HG02973 (cell line): ENCODE measurements around the gene LDLRAP1.

ENCODE experiments used
- ATAC-seq: cut with Tn5 transposase; IDR thresholded peaks from one replicate; pipeline ENCODE4 v1.9.1; 2021; ENCODE audit warnings: moderate library complexity; ENCODE audit not compliant: unreplicated experiment

Gene LDLRAP1

GRCh38 chr1:25541889-25542658 lies 1.3 kb upstream of the LDLRAP1 start:
- no peak for ATAC-seq

DNA sequence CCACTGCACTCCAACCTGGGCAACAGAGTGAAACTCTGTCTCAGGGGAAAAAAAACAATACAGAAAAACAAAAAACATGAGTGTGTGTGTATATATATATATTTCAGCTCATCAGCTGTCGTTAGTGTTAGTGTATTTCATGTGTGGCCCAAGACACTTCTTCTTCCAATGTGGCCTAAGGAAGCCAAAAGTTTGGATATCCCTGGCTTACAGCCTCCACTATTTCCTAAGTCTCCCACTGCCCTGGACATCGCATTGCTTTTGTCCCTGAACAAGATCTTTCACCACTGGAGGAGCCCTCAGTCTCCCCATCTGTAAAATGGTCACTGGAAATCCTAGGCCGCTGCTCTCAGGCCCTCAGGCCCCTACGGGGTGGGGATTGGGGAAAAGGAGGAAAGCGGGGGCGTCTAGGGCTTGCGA lies 391 bp upstream of the LDLRAP1 start:
- ATAC-seq, result no peak

DNA sequence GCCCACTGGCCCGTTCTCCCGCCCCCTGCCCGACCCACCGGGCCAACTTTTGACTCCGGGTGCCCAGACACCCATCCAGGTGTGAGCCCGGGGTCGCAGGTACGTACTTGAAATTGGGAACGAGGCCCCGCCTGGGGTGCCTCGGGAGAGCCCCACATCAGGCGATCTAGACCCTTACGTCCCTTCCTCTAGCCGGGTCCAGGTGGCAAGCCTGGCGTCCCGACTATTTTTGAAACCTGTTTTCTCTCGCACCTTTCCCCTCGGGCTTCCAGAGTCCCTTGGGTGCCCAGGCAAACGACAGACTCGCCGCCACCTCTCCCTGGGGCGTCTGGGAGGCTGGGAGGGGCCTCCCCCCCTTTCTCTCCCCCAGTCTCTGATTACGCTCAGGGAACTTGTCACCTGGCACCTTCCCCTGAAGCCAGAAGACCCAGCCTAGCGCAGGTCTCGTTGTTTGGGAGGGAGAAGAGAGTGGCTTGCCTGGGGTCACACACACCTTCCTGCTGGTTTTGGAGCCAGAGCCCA lies 898 bp downstream of the LDLRAP1 start:
- ATAC-seq, result no peak

DNA sequence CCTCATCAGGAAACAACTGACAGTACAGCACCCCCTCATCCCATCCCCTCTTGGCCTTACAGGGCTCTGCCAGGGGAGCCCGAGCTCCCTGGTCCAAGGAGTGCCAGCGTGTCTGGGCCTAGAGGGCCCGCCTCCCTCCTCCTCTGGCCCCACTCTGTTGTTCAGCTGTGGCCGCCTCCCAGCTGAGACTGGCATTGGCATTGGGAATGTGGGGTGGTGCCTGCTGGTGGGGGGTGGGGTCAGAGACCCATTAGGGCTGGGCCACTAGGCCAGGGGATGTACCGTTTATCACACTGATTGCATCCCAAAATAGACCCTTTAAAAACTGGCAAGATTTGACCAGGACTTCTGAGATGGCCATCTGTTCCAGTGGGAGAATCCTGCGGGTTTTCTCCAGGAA lies 1.4 kb downstream of the LDLRAP1 start:
- ATAC-seq, result no peak

GRCh38 chr1:25545767-25546166 lies 2.4 kb downstream of the LDLRAP1 start:
- ATAC-seq, result no peak

GRCh38 chr1:25546193-25546592 lies 2.8 kb downstream of the LDLRAP1 start:
- ATAC-seq, result no peak

- ATAC-seq, result no peak
Measured at GRCh38 chr1:25548601-25549000, 5.2 kb downstream of the LDLRAP1 start.

DNA sequence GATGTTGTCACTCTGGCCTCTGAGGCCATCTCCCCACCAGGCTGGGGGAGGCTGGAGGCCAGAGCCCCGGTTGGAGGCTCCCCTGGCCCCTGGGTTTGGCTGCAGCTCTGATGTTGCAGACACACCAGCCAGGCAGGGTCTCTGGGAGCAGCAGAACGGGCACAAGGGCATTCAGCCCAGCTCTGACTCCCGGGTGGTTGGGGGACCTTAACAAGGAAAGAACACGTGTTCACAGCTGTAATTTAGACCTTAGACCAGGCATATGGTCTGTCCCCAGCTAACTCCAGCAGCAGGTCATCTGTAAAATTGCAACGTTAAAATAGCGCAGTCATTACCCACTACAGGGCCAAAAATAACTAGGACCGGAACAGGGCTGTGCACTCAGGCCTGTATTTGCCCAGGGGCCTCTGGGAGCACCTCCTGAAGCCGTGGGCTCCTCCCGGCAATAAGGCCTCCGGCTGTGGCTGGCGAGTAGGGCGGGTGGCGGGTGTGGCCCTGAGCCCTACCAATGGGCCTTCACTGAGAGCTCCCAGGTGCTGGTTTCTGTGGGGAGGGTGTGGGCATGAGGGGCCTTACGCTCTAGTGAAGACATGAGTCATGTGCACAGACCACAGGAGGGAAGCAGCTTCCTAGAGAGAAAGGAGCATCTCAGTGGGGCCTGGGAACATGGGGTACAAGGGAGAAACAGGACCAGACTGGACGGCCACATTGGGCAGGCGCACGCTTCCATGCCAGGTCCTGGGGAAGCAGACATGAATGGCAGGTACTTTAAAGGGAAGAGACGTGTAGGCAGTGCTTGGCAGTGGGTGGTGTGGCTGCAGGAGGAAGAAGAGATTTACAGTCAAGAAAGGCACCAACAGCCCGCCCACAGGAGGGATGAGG lies 6.1 kb downstream of the LDLRAP1 start:
- peak; percentile 73 for ATAC-seq

GRCh38 chr1:25550155-25550506 lies 6.7 kb downstream of the LDLRAP1 start:
- ATAC-seq, result no peak

DNA sequence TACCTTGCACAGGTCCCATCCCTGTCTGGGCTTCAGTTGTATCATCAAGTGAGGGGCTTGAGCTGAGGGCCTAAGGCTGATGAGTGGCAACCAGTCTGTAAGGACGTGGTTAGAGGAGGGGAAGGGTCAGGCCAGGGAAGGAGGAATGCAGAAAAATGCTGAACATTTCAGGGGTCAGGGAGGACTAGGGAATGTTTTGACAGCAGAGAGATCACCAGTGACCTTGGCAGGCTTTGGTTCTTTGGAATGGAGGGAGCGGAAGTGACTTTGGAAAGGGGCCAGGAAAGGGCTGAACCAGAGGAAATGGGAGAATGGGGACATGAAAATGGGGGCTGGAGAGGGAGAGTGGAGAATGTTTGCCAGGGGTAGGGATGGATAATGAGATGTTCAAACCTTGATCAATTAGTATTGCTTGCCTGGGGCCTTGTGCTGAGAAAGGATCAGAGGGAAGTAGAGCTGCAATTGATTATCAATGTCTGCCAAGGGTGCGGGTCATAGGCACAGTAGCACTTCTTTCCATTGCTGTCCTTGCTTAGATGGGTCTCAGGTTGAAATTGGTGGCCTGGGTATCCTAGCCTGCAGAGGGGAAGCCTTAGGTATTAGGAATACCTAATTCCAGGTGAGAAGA lies 7.4 kb downstream of the LDLRAP1 start:
- ATAC-seq, result no peak

- no peak for ATAC-seq
Measured at GRCh38 chr1:25553749-25554429, 10.5 kb downstream of the LDLRAP1 start.

GRCh38 chr1:25554430-25554780 lies 11.0 kb downstream of the LDLRAP1 start:
- no peak for ATAC-seq

- ATAC-seq, result no peak
Measured at GRCh38 chr1:25554886-25555752, 11.7 kb downstream of the LDLRAP1 start.

DNA sequence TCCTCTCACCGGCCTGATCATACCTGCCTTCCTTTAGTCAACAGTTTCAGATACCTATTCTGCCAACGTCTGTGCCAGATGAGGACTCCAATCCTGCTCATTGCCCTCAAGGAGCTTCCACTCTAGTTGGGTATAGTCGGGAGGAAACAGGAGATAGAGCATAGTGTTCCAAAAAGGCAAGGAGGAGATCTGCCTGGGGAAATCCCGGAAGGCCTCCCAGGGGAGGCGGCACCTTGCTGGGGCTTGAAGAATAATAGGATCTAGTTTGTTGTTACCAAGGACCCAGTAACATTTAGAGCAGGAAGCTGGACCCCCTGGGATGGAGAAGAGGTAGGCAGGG lies 12.3 kb downstream of the LDLRAP1 start:
- no peak for ATAC-seq

DNA sequence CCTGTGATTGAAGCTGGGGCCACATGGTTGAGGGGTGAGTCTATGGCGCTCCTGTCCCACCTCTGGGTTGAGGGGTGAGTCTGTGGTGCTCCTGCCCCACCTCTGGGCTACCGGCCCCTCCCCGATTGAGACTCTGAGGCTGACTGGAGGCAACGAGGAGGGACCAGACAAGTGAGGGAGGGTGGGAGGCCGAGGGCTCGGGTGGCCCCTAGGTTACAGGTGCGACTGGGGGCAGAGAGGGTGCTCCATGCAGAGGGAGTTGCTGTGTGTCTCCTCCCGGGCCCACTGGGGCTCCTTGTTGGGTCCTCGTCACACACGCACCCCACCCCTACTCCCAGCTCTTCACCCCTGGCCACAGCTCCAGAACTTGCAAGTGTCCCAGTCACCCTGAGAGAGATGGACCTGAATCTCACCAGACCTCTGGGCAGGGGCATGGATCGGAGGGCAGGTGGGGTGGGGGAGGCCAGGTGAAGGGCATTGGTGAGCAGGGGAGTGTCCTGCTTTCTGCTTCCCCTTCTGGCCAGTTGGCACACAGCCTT lies 12.8 kb downstream of the LDLRAP1 start:
- no peak for ATAC-seq

DNA sequence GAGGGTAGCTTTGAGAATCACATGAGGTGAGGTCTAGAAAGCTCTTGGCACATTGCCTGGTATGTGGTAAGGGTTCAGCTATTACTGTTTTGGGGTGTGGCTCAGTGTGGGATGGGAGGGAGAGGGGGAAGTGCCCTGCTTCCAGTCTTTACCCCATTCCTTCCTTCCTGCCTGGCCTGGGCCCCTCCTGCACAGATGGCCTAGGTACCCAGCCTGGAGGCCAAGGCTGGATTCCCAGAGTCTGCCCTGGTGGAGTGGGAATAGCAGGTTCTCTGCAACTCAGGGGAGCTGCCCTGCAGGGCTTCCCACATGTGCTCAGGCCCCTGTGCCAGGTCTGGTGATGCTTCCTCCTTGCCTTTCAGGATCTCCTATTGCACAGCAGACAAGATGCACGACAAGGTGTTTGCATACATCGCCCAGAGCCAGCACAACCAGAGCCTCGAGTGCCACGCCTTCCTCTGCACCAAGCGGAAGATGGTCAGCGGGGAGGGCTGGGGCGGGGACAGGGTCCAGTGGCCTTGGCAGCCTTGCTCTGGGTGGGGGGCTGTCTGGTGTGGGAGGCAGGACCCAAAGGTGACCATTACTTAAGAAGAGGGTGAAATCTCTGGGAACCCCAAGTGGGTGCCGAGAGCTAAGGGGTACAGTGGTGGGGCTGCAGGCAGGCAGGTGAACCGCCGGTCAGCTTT lies 13.5 kb downstream of the LDLRAP1 start:
- ATAC-seq, result no peak

GRCh38 chr1:25557543-25557942 lies 14.1 kb downstream of the LDLRAP1 start:
- no peak for ATAC-seq

GRCh38 chr1:25559031-25559430 lies 15.6 kb downstream of the LDLRAP1 start:
- ATAC-seq, result no peak

DNA sequence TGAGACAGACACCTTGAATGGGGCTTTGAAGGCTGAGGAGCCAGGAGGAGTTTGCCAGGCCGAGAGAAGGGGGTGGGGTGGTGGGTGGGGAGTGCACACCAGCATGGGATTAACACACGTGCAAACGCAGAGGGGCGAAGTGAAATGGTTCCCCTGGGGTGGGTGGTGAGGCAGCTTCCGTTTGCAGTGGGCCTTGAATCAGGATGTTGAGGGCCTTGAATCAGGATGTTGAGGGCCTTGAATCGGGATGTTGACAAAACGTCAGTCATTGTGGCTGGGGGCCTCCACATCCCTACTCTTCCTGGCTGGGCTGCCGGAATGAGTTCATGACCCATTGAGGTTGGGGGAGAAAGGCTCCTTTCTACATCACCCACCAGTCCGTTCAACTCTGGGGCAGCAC lies 16.6 kb downstream of the LDLRAP1 start:
- no peak for ATAC-seq
